Measurements from ENCODE around the gene HIPK1. TPM values are rescaled to one million over a fixed set of nuclear protein-coding genes. Genes with fewer than 3 reads are reported as not detected.

Gene HIPK1
- total and polyA plus RNA-seq, 4 donors = 10.9 to 87.2 (median 54.5) TPM

DNA sequence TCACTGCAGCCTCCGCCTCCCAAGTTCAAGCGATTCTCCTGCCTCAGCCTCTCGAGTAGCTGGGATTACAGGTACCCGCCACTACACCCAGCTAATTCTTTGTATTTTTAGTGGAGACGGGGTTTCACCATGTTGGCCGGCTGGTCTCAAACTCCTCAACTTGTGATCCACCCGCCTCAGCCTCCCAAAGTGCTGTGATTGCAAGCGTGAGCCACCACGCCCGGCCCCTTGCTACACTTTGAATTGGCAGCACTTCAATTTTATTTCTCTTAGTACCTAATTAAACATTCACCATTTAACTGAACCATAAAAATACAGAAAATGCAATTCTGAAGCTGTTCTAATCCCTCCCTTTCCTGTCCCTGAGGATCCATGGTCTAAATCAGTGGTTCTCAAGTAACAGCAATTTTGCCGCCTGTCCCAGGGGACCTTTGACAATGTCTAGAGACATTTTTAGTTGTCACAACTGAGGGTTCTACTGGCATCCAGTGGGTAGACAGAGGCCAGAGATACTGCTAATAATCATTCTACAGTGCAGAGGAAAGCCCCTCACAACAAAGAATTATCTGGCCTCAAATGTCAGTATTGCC is 37.4 kb upstream of the HIPK1 start:
- Histone ChIP-seq H3K27ac (ENCODE audit: low read depth in 1 of 2, low read length in 1 of 2) (no peak overlapping the region), H3K9me3 (ENCODE audit: control insufficient read depth in 4 of 4, insufficient read depth in 3 of 4, low read length in 3 of 4) (no peaks in the 10 kb centered on the region), H3K4me3 (no peak overlapping the region), H3K27me3 (ENCODE audit: control insufficient read depth in 3 of 3, insufficient read depth in 3 of 3, low read length in 2 of 3) (no peaks in the 10 kb centered on the region), H3K9ac (ENCODE audit: insufficient read depth in 1 of 2, low read length in 2 of 2) (no peak overlapping the region), H3K36me3 (ENCODE audit: control insufficient read depth in 4 of 4, insufficient read depth in 4 of 4, low read length in 4 of 4) (peaks cover 6 to 14% (median 9%) of the 10 kb centered on the region in 4 donors), H3K4me1 (ENCODE audit: control insufficient read depth in 5 of 5, insufficient read depth in 5 of 5, low read length in 5 of 5) (no peaks in the 10 kb centered on the region)
- 84 to 91% methylated on average over 10 to 11 of the region's 11 CpGs for WGBS, 2 donors
- TF ChIP-seq, protein P1, sequence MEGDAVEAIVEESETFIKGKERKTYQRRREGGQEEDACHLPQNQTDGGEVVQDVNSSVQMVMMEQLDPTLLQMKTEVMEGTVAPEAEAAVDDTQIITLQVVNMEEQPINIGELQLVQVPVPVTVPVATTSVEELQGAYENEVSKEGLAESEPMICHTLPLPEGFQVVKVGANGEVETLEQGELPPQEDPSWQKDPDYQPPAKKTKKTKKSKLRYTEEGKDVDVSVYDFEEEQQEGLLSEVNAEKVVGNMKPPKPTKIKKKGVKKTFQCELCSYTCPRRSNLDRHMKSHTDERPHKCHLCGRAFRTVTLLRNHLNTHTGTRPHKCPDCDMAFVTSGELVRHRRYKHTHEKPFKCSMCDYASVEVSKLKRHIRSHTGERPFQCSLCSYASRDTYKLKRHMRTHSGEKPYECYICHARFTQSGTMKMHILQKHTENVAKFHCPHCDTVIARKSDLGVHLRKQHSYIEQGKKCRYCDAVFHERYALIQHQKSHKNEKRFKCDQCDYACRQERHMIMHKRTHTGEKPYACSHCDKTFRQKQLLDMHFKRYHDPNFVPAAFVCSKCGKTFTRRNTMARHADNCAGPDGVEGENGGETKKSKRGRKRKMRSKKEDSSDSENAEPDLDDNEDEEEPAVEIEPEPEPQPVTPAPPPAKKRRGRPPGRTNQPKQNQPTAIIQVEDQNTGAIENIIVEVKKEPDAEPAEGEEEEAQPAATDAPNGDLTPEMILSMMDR (IDR thresholded peaks at IDR 0.05; ENCODE audit: control extremely low read depth, extremely low read depth) = no peak
- ATAC-seq (ENCODE audit: insufficient read depth, low FRiP score) (no peak), DNase-seq (no peak)

DNA sequence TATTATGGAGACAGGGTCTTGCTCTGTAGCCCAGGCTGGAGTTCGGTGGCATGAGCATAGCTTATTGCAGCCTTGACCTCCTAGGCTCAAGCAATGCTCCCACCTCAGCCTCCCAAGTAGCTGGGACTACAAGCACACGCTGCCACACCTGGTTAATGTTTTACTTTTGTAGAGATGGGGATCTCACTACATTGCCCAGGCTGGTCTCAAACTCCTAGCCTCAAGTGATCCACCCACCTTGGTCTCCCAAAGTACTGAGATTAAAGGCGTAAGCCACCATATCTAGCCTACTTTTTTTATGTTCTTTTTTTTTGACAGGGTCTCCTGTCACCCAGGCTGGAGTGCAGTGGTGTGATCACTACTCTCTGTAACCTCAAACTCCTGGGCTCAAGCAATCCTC is 35.9 kb upstream of the HIPK1 start:
- no peaks in the 10 kb centered on the region for H3K9me3 ChIP-seq (ENCODE audit: control insufficient read depth in 4 of 4, insufficient read depth in 3 of 4, low read length in 3 of 4)
- no peak overlapping the region for H3K9ac ChIP-seq (ENCODE audit: insufficient read depth in 1 of 2, low read length in 2 of 2)
- H3K36me3 ChIP-seq (ENCODE audit: control insufficient read depth in 4 of 4, insufficient read depth in 4 of 4, low read length in 4 of 4) = peaks cover 13 to 23% (median 16%) of the 10 kb centered on the region in 4 donors
- H3K4me3 ChIP-seq = no peak overlapping the region
- ATAC-seq (ENCODE audit: insufficient read depth, low FRiP score) = no peak
- H3K27me3 ChIP-seq (ENCODE audit: control insufficient read depth in 3 of 3, insufficient read depth in 3 of 3, low read length in 2 of 3) = no peaks in the 10 kb centered on the region
- H3K4me1 ChIP-seq (ENCODE audit: control insufficient read depth in 5 of 5, insufficient read depth in 5 of 5, low read length in 5 of 5) = no peaks in the 10 kb centered on the region
- DNase-seq = no peak
- 93% methylated on average over 3 of the region's 3 CpGs for WGBS, 2 donors
- TF ChIP-seq, protein P1 (IDR thresholded peaks at IDR 0.05; ENCODE audit: control extremely low read depth, extremely low read depth) = no peak
- H3K27ac ChIP-seq (ENCODE audit: low read depth in 1 of 2, low read length in 1 of 2) = no peak overlapping the region

DNA sequence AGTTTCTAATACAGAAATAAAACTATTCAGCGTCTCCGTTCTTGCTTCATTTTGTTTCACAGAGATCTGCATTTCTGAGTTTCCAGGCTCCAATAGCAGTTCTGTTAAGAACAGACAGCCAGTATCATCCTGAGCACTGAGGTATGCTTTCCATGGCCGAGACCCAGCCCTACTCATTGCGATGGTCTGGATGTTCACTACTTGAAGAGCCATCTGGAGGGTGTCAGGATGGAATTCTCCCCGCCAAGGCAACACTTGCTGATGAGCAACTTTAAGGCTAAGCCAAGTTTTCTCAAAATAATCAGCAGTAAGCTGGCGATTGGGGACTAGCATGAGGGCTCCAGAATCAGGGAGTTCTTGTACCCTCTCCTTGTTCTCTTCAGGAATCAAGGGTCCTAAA is 34.0 kb upstream of the HIPK1 start:
- Histone ChIP-seq H3K4me1 (ENCODE audit: control insufficient read depth in 5 of 5, insufficient read depth in 5 of 5, low read length in 5 of 5) (peaks cover 0 to 7% (median 0%) of the 10 kb centered on the region in 5 donors), H3K27ac (ENCODE audit: low read depth in 1 of 2, low read length in 1 of 2) (no peak overlapping the region), H3K36me3 (ENCODE audit: control insufficient read depth in 4 of 4, insufficient read depth in 4 of 4, low read length in 4 of 4) (peaks cover 19 to 31% (median 23%) of the 10 kb centered on the region in 4 donors), H3K27me3 (ENCODE audit: control insufficient read depth in 3 of 3, insufficient read depth in 3 of 3, low read length in 2 of 3) (no peaks in the 10 kb centered on the region), H3K9me3 (ENCODE audit: control insufficient read depth in 4 of 4, insufficient read depth in 3 of 4, low read length in 3 of 4) (no peaks in the 10 kb centered on the region), H3K9ac (ENCODE audit: insufficient read depth in 1 of 2, low read length in 2 of 2) (no peak overlapping the region), H3K4me3 (no peak overlapping the region)
- WGBS, 2 donors = 93 to 94% methylated on average over 6 of the region's 6 CpGs
- TF ChIP-seq, protein P1 (IDR thresholded peaks at IDR 0.05; ENCODE audit: control extremely low read depth, extremely low read depth) = no peak
- no peak for ATAC-seq (ENCODE audit: insufficient read depth, low FRiP score)
- DNase-seq = no peak

DNA sequence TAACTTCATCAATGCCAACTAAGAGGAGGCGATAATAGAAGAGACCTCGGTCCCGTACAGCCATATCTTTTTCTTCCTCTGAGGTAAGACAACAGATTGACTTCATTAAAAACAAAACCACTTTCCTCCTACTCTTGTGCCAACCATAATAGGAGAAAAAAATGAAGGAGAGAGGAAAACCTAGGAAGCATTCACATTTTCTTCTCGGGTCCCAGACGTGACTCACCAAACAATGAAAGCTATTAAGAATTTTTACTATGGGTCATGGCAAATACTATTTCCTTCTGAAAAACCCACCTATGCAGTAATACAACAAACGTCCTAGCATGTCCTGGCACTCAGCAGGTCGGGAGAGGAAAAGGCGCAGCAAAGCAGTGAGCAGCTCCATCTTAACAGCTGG is 33.2 kb upstream of the HIPK1 start:
- ATAC-seq (ENCODE audit: insufficient read depth, low FRiP score) (no peak), DNase-seq (no peak)
- Histone ChIP-seq H3K9me3 (ENCODE audit: control insufficient read depth in 4 of 4, insufficient read depth in 3 of 4, low read length in 3 of 4) (no peaks in the 10 kb centered on the region), H3K9ac (ENCODE audit: insufficient read depth in 1 of 2, low read length in 2 of 2) (no peak overlapping the region), H3K4me1 (ENCODE audit: control insufficient read depth in 5 of 5, insufficient read depth in 5 of 5, low read length in 5 of 5) (peaks cover 0 to 7% (median 0%) of the 10 kb centered on the region in 5 donors), H3K4me3 (no peak overlapping the region), H3K36me3 (ENCODE audit: control insufficient read depth in 4 of 4, insufficient read depth in 4 of 4, low read length in 4 of 4) (peaks cover 20 to 31% (median 24%) of the 10 kb centered on the region in 4 donors), H3K27ac (ENCODE audit: low read depth in 1 of 2, low read length in 1 of 2) (no peak overlapping the region), H3K27me3 (ENCODE audit: control insufficient read depth in 3 of 3, insufficient read depth in 3 of 3, low read length in 2 of 3) (no peaks in the 10 kb centered on the region)
- 94 to 96% methylated on average over 8 of the region's 8 CpGs for WGBS, 2 donors
- TF ChIP-seq, protein P1 (IDR thresholded peaks at IDR 0.05; ENCODE audit: control extremely low read depth, extremely low read depth) = no peak

Measured in lung (tissue), 12 donors.